GM18867 (cell line): Measurements from ENCODE around the gene GFRAL.

Experiments used
- ATAC-seq: cut with Tn5 transposase; IDR thresholded peaks from one replicate; pipeline ENCODE4 v1.9.1; 2021; ENCODE audit warnings: mild to moderate bottlenecking, moderate library complexity; ENCODE audit not compliant: unreplicated experiment

The GFRAL gene

GRCh38 chr6:55423933-55424332, 96.7 kb downstream of the GFRAL start:
- ATAC-seq: no peak

GRCh38 chr6:55433446-55434130, 106.3 kb downstream of the GFRAL start:
- ATAC-seq: no peak

- ATAC-seq: no peak
These were observed 109.9 kb downstream of the GFRAL start for GRCh38 chr6:55437141-55437540.

GRCh38 chr6:55438203-55438602, 110.9 kb downstream of the GFRAL start:
- no peak for ATAC-seq

GRCh38 chr6:55443238-55444134, 116.2 kb downstream of the GFRAL start:
- ATAC-seq: no peak

- ATAC-seq: peak; percentile 56
These were observed 118.5 kb downstream of the GFRAL start for GRCh38 chr6:55445648-55446204.

- ATAC-seq: no peak
These were observed 120.6 kb downstream of the GFRAL start for GRCh38 chr6:55447891-55448290.

GRCh38 chr6:55448451-55448850, 121.2 kb downstream of the GFRAL start:
- ATAC-seq: no peak

GRCh38 chr6:55449225-55449624, 122.0 kb downstream of the GFRAL start:
- ATAC-seq: no peak

- no peak for ATAC-seq
These were observed 122.7 kb downstream of the GFRAL start for GRCh38 chr6:55450005-55450404.
